Osteocyte (in vitro differentiated cells): Measurements from ENCODE around the gene DCBLD1. TPM values are rescaled to one million over a fixed set of nuclear protein-coding genes. Genes with fewer than 3 reads are reported as not detected.

ENCODE experiments used
- DNase-seq: peaks from one replicate; pipeline ENCODE4 v3.0.0; 2021; ENCODE audit warnings: mixed read lengths; ENCODE audit not compliant: unreplicated experiment; ENCODE audit errors: extremely low spot score
- H3K27ac Mint-ChIP-seq: one replicate; pipeline ENCODE4 v1.8.0; 2021; ENCODE audit warnings: mild to moderate bottlenecking, mixed read lengths; ENCODE audit not compliant: unreplicated experiment
- H3K27me3 Mint-ChIP-seq: one replicate; pipeline ENCODE4 v1.8.0; 2021; ENCODE audit warnings: mixed read lengths; ENCODE audit not compliant: unreplicated experiment
- H3K36me3 Mint-ChIP-seq: one replicate; pipeline ENCODE4 v1.8.0; 2021; ENCODE audit warnings: mixed read lengths; ENCODE audit not compliant: unreplicated experiment
- H3K4me1 Mint-ChIP-seq: one replicate; pipeline ENCODE4 v1.8.0; 2021; ENCODE audit warnings: mixed read lengths; ENCODE audit not compliant: unreplicated experiment
- H3K4me3 Mint-ChIP-seq: one replicate; pipeline ENCODE4 v1.8.0; 2021; ENCODE audit warnings: mild to moderate bottlenecking, moderate library complexity, mixed read lengths; ENCODE audit not compliant: unreplicated experiment
- H3K9me3 Mint-ChIP-seq: one replicate; pipeline ENCODE4 v1.8.0; 2021; ENCODE audit warnings: mixed read lengths; ENCODE audit not compliant: unreplicated experiment
- total RNA-seq: library from RNA; stranded (reverse); gene quantifications from 2 replicates; pipeline ENCODE4 v1.2.1, GENCODE V29; 2021
- TF ChIP-seq, protein P1 (sequence below): fragments of 200-600 bp; sonication (generic); IDR thresholded peaks from 2 replicates; pipeline ENCODE4 v1.5.0; 2021; ENCODE audit warnings: antibody characterized with exemption, mild to moderate bottlenecking, moderate library complexity

The DCBLD1 gene
- total RNA-seq, 1 donor from 2014 or later: 12.2 TPM

GRCh38 chr6:117534974-117535373 lies 52.5 kb downstream of the DCBLD1 start:
- TF ChIP-seq, protein P1, sequence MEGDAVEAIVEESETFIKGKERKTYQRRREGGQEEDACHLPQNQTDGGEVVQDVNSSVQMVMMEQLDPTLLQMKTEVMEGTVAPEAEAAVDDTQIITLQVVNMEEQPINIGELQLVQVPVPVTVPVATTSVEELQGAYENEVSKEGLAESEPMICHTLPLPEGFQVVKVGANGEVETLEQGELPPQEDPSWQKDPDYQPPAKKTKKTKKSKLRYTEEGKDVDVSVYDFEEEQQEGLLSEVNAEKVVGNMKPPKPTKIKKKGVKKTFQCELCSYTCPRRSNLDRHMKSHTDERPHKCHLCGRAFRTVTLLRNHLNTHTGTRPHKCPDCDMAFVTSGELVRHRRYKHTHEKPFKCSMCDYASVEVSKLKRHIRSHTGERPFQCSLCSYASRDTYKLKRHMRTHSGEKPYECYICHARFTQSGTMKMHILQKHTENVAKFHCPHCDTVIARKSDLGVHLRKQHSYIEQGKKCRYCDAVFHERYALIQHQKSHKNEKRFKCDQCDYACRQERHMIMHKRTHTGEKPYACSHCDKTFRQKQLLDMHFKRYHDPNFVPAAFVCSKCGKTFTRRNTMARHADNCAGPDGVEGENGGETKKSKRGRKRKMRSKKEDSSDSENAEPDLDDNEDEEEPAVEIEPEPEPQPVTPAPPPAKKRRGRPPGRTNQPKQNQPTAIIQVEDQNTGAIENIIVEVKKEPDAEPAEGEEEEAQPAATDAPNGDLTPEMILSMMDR: no peak
- peaks cover 23% of the 10 kb centered on the region for H3K4me1 Mint-ChIP-seq
- DNase-seq: no peak
- no peaks in the 10 kb centered on the region for H3K9me3 Mint-ChIP-seq
- H3K36me3 Mint-ChIP-seq: peaks cover 26% of the 10 kb centered on the region
- H3K27ac Mint-ChIP-seq: no peak overlapping the region
- no peaks in the 10 kb centered on the region for H3K27me3 Mint-ChIP-seq
- no peak overlapping the region for H3K4me3 Mint-ChIP-seq

- Mint-ChIP-seq H3K4me1 (peaks cover 12% of the 10 kb centered on the region), H3K27me3 (no peaks in the 10 kb centered on the region), H3K36me3 (peaks cover 34% of the 10 kb centered on the region), H3K9me3 (no peaks in the 10 kb centered on the region), H3K27ac (peak overlapping the region; percentile 23), H3K4me3 (no peak overlapping the region)
- TF ChIP-seq, protein P1: no peak
- DNase-seq: no peak
These were observed 53.8 kb downstream of the DCBLD1 start for GRCh38 chr6:117536317-117536716.

DNA sequence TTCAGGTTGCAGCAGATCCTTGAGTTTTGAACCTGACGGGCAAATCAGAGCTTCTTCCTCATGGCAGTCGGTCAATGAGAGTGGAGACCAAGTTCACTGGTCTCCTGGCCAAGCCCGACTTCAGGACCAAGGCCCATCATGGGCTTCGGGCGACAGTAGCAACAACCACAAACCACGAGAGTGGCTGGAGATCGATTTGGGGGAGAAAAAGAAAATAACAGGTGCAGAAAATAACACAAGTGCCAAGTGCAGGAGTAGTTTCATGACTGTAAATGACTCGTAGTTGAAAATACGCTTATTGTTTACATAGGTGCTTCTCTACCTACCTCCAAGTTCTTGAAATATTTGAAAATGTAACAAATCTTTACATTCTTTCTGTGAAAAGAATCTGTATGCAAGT lies 56.1 kb downstream of the DCBLD1 start:
- Mint-ChIP-seq H3K27ac (no peak overlapping the region), H3K4me1 (peaks cover 9% of the 10 kb centered on the region), H3K4me3 (no peak overlapping the region), H3K36me3 (peaks cover 33% of the 10 kb centered on the region), H3K9me3 (no peaks in the 10 kb centered on the region), H3K27me3 (no peaks in the 10 kb centered on the region)
- DNase-seq: no peak
- TF ChIP-seq, protein P1: no peak

- no peak for DNase-seq
These were observed 58.2 kb downstream of the DCBLD1 start for GRCh38 chr6:117540670-117541069.

DNA sequence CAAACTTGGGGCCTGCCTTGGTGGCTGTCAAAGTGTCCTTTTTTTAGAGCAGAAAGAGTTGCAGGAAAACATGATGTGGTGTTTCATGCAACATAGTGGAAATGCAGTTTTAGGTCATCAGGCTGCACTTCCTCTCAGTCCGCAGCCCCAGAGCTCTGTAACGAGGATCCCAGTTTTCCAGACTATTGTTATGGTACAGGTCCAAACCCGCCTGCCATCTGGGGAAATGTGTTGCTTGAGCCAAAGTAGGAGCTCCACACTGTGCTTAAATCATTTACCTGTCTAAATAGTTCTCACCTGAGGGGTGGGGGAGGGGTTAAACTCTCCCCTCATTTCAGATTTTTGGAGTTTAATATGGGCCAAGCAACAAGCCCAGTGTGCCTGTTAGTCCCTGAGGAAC lies 60.0 kb downstream of the DCBLD1 start:
- H3K27ac Mint-ChIP-seq: no peak overlapping the region
- H3K9me3 Mint-ChIP-seq: no peaks in the 10 kb centered on the region
- TF ChIP-seq, protein P1: no peak
- peaks cover 43% of the 10 kb centered on the region for H3K36me3 Mint-ChIP-seq
- DNase-seq: no peak
- no peaks in the 10 kb centered on the region for H3K4me1 Mint-ChIP-seq
- H3K27me3 Mint-ChIP-seq: no peaks in the 10 kb centered on the region
- no peak overlapping the region for H3K4me3 Mint-ChIP-seq

More at GRCh38 chr6:117540670-117541069, 58.2 kb downstream of the DCBLD1 start:
- TF ChIP-seq, protein P1: no peak
- Mint-ChIP-seq H3K27ac (no peak overlapping the region), H3K4me1 (peaks cover 5% of the 10 kb centered on the region), H3K36me3 (peaks cover 37% of the 10 kb centered on the region), H3K27me3 (no peaks in the 10 kb centered on the region), H3K4me3 (no peak overlapping the region), H3K9me3 (no peaks in the 10 kb centered on the region)
